NCI-H1694 (cell line): ENCODE data around the gene HPRT1.
"Not testable (repeated sequence)": the region's sequence is repeated elsewhere in the genome, so short reads cannot be mapped to it uniquely, and the experiment has no call there.

Experiments used
- DNase-seq: peaks from one replicate; lab custom pipeline; 2025; lab: John Stamatoyannopoulos, UW

HPRT1 gene

GRCh38 chrX:134460005-134460861, at the start of gene HPRT1:
Gene HPRT1 (plus strand): TSS chrX:134460165. CDS start chrX:134460312, 147 bp downstream.
- DNase-seq = peak; percentile 36

- no peak for DNase-seq
These were observed 43.9 kb upstream of the HPRT1 start for GRCh38 chrX:134416087-134416486.

GRCh38 chrX:134418317-134419113, 41.5 kb upstream of the HPRT1 start:
- no peak for DNase-seq

- no peak for DNase-seq
These were observed 40.2 kb upstream of the HPRT1 start for GRCh38 chrX:134419784-134420183.

- no peak for DNase-seq
These were observed 36.4 kb upstream of the HPRT1 start for GRCh38 chrX:134423606-134424005.

GRCh38 chrX:134426281-134426680, 33.7 kb upstream of the HPRT1 start:
- no peak for DNase-seq

- no peak for DNase-seq
These were observed 28.1 kb upstream of the HPRT1 start for GRCh38 chrX:134431894-134432293.

- DNase-seq = no peak
These were observed 24.1 kb upstream of the HPRT1 start for GRCh38 chrX:134435894-134436293.

GRCh38 chrX:134443020-134443419, 16.9 kb upstream of the HPRT1 start:
- no peak for DNase-seq

GRCh38 chrX:134443461-134443860, 16.5 kb upstream of the HPRT1 start:
- DNase-seq = no peak

- no peak for DNase-seq
These were observed 15.3 kb upstream of the HPRT1 start for GRCh38 chrX:134444681-134445080.

- no peak for DNase-seq
These were observed 7.4 kb upstream of the HPRT1 start for GRCh38 chrX:134452596-134452995.

- no peak for DNase-seq
These were observed 6.3 kb upstream of the HPRT1 start for GRCh38 chrX:134453631-134454030.

- no peak for DNase-seq
These were observed 5.5 kb upstream of the HPRT1 start for GRCh38 chrX:134454506-134454905.

GRCh38 chrX:134457708-134458107, 2.3 kb upstream of the HPRT1 start:
- no peak for DNase-seq

GRCh38 chrX:134459683-134460004, 321 bp upstream of the HPRT1 start:
- DNase-seq = no peak

GRCh38 chrX:134460862-134461220, 876 bp downstream of the HPRT1 start:
- DNase-seq = no peak

- DNase-seq = no peak
These were observed 1.5 kb downstream of the HPRT1 start for GRCh38 chrX:134461437-134461836.

GRCh38 chrX:134462927-134463326, 3.0 kb downstream of the HPRT1 start:
- DNase-seq = no peak

GRCh38 chrX:134464453-134464852, 4.5 kb downstream of the HPRT1 start:
- not testable (repeated sequence) for DNase-seq

GRCh38 chrX:134469486-134469885, 9.5 kb downstream of the HPRT1 start:
- DNase-seq = no peak

- DNase-seq = no peak
These were observed 10.0 kb downstream of the HPRT1 start for GRCh38 chrX:134470013-134470412.

GRCh38 chrX:134472041-134472440, 12.1 kb downstream of the HPRT1 start:
- DNase-seq = no peak
